Neuronal stem cell (in vitro differentiated cells): ENCODE data around the gene XPO6.

ENCODE experiments used
- DNase-seq: peaks from one replicate; pipeline ENCODE4 v3.0.0-alpha.2; 2013; ENCODE audit warnings: low spot score
- H2AFZ ChIP-seq: one replicate; pipeline ENCODE4 v1.6.1; 2013; ENCODE audit warnings: mild to moderate bottlenecking, low read length, inconsistent platforms
- H2AK5ac ChIP-seq: 2 replicates; pipeline ENCODE4 v1.6.1; 2013; ENCODE audit warnings: low read depth, mild to moderate bottlenecking, inconsistent platforms, low read length, moderate library complexity, mixed read lengths
- H2BK120ac ChIP-seq: 2 replicates; pipeline ENCODE4 v1.6.1; 2013; ENCODE audit warnings: low read depth, mild to moderate bottlenecking, inconsistent platforms, low read length, moderate library complexity, mixed read lengths
- H2BK12ac ChIP-seq: one replicate; pipeline ENCODE4 v1.6.1; 2013; ENCODE audit warnings: low read length, inconsistent platforms
- H2BK15ac ChIP-seq: 2 replicates; pipeline ENCODE4 v1.6.1; 2013; ENCODE audit warnings: mild to moderate bottlenecking, low read length, inconsistent platforms, mixed read lengths
- H2BK5ac ChIP-seq: one replicate; pipeline ENCODE4 v1.6.1; 2013; ENCODE audit warnings: inconsistent platforms, mild to moderate bottlenecking, low read length, moderate library complexity
- H3K14ac ChIP-seq: one replicate; pipeline ENCODE4 v1.6.1; 2013; ENCODE audit warnings: low read length, inconsistent platforms
- H3K18ac ChIP-seq: 2 replicates; pipeline ENCODE4 v1.6.1; 2013; ENCODE audit warnings: low read length, inconsistent platforms
- H3K23ac ChIP-seq: 2 replicates; pipeline ENCODE4 v1.6.1; 2013; ENCODE audit warnings: low read depth, mild to moderate bottlenecking, mixed read lengths, low read length, inconsistent platforms; ENCODE audit not compliant: poor library complexity
- H3K27ac ChIP-seq: replicated peaks from 3 replicates; pipeline ENCODE4 v1.5.1; 2013; ENCODE audit warnings: low read length, inconsistent platforms
- H3K27me3 ChIP-seq, 3 experiments: 2 replicates each; pipeline ENCODE4 v1.6.1; 2013; ENCODE audit warnings: low read length in 3 of 3, mild to moderate bottlenecking in 2 of 3, inconsistent platforms in 1 of 3, low read depth in 1 of 3, mixed read lengths in 1 of 3, moderate library complexity in 1 of 3; ENCODE audit not compliant: control insufficient read depth in 3 of 3, insufficient read depth in 3 of 3
- H3K36me3 ChIP-seq, 2 donors: replicated peaks in 1 of 2; 2 replicates each; pipeline ENCODE4 v1.6.1; 2013; ENCODE audit warnings: low read length in 2 of 2; ENCODE audit not compliant: control insufficient read depth in 2 of 2, insufficient read depth in 2 of 2
- H3K4ac ChIP-seq: 2 replicates; pipeline ENCODE4 v1.6.1; 2013; ENCODE audit warnings: inconsistent platforms, mild to moderate bottlenecking, low read length, moderate library complexity
- H3K4me1 ChIP-seq, 2 donors: 1 replicate in 1 of 2; 2 replicates in 1 of 2; pipeline ENCODE4 v1.6.1; 2013; ENCODE audit warnings: low read length in 2 of 2, low read depth in 1 of 2; ENCODE audit not compliant: control insufficient read depth in 2 of 2, insufficient read depth in 1 of 2
- H3K4me2 ChIP-seq: one replicate; pipeline ENCODE4 v1.6.1; 2013; ENCODE audit warnings: mild to moderate bottlenecking, low read length, inconsistent platforms; ENCODE audit not compliant: insufficient read depth, poor library complexity, severe bottlenecking
- H3K4me3 ChIP-seq, 2 donors: 2 replicates each; pipeline ENCODE4 v1.5.1; 2013; ENCODE audit warnings: low read length in 2 of 2, mild to moderate bottlenecking in 2 of 2, inconsistent platforms in 1 of 2, moderate library complexity in 1 of 2
- H3K79me1 ChIP-seq: one replicate; pipeline ENCODE4 v1.6.1; 2013; ENCODE audit warnings: low read depth, mild to moderate bottlenecking, inconsistent platforms, low read length, moderate library complexity
- H3K9ac ChIP-seq: one replicate; pipeline ENCODE4 v1.6.1; 2013; ENCODE audit warnings: mild to moderate bottlenecking, low read depth, low read length, inconsistent platforms; ENCODE audit not compliant: poor library complexity
- H3K9me3 ChIP-seq, 2 donors: replicated peaks in 1 of 2; 2 replicates each; pipeline versions ENCODE3 to v1.6.1; 2013; ENCODE audit warnings: low read length in 2 of 2, mild to moderate bottlenecking in 2 of 2, inconsistent platforms in 1 of 2, low read depth in 1 of 2, mixed read lengths in 1 of 2, moderate library complexity in 1 of 2; ENCODE audit not compliant: control insufficient read depth in 2 of 2, insufficient read depth in 1 of 2
- H4K8ac ChIP-seq: one replicate; pipeline ENCODE4 v1.6.1; 2013; ENCODE audit warnings: low read depth, mild to moderate bottlenecking, inconsistent platforms, low read length, moderate library complexity
- H4K91ac ChIP-seq: one replicate; pipeline ENCODE4 v1.6.1; 2013; ENCODE audit warnings: low read length, low read depth, mild to moderate bottlenecking, inconsistent platforms; ENCODE audit not compliant: poor library complexity
- WGBS, 2 donors: extraction: QIAGEN DNeasy Blood & Tissue Kit; methylation state at CpG; one replicate each; pipeline ENCODE4 v1.1.7; 2013; ENCODE audit warnings: missing lambda C conversion rate in 2 of 2, mixed read lengths in 1 of 2; ENCODE audit not compliant: insufficient read length in 2 of 2, insufficient replicate concordance in 1 of 2; ENCODE audit errors: extremely low coverage in 2 of 2; 5-methylcytosine and 5-hydroxymethylcytosine counted together

Gene XPO6

GRCh38 chr16:28210979-28211588, 681 bp downstream of the XPO6 start:
- Histone ChIP-seq H2AFZ (peak overlapping the region; percentile 69), H3K27me3 (no peaks in the 10 kb centered on the region), H3K4ac (no peak overlapping the region), H3K79me1 (peaks cover 8% of the 10 kb centered on the region), H3K4me3 (peak overlapping the region; percentile 65 to 91), H3K4me2 (peak overlapping the region; percentile 84), H2BK5ac (peak overlapping the region; percentile 83), H3K4me1 (peaks cover 7% of the 10 kb centered on the region in 2 donors), H3K27ac (no peak overlapping the region), H4K8ac (no peak overlapping the region), H4K91ac (no peak overlapping the region), H3K36me3 (peaks cover 4 to 45% of the 10 kb centered on the region in 2 donors), H2BK15ac (no peak overlapping the region), H2AK5ac (peak overlapping the region; percentile 5), H2BK12ac (no peak overlapping the region), H3K23ac (no peak overlapping the region), H2BK120ac (no peak overlapping the region), H3K18ac (peak overlapping the region; percentile 77), H3K9me3 (no peaks in the 10 kb centered on the region), H3K9ac (peak overlapping the region; percentile 91), H3K14ac (no peak overlapping the region)
- DNase-seq = peak; percentile 11
- WGBS, 2 donors = no CpG with 5 or more reads among the region's 33 CpGs

GRCh38 chr16:28210264-28210663, 1.5 kb downstream of the XPO6 start:
- Histone ChIP-seq H2AFZ (no peak overlapping the region), H3K27me3 (no peaks in the 10 kb centered on the region), H2BK5ac (no peak overlapping the region), H2AK5ac (no peak overlapping the region), H3K23ac (no peak overlapping the region), H3K4me2 (no peak overlapping the region), H3K18ac (no peak overlapping the region), H3K79me1 (peaks cover 8% of the 10 kb centered on the region), H4K8ac (no peak overlapping the region), H3K36me3 (peaks cover 5 to 53% of the 10 kb centered on the region in 2 donors), H3K9me3 (no peaks in the 10 kb centered on the region), H3K4me3 (peak overlapping the region in 1 of 2 donors; percentile 65), H3K9ac (no peak overlapping the region), H3K4me1 (peaks cover 7% of the 10 kb centered on the region in 2 donors), H3K14ac (no peak overlapping the region), H2BK12ac (no peak overlapping the region), H4K91ac (no peak overlapping the region), H3K4ac (no peak overlapping the region), H2BK15ac (no peak overlapping the region), H2BK120ac (no peak overlapping the region), H3K27ac (no peak overlapping the region)
- DNase-seq = no peak
- no CpG with 5 or more reads among the region's 5 CpGs for WGBS, 2 donors

- DNase-seq = no peak
- Histone ChIP-seq H3K4me3 (no peak overlapping the region), H3K79me1 (peaks cover 8% of the 10 kb centered on the region), H3K4me1 (peaks cover 7% of the 10 kb centered on the region in 2 donors), H3K18ac (no peak overlapping the region), H2AK5ac (no peak overlapping the region), H3K27ac (no peak overlapping the region), H3K9me3 (no peaks in the 10 kb centered on the region), H3K27me3 (no peaks in the 10 kb centered on the region), H3K4ac (no peak overlapping the region), H2BK15ac (no peak overlapping the region), H3K9ac (no peak overlapping the region), H4K8ac (no peak overlapping the region), H3K14ac (no peak overlapping the region), H3K36me3 (peaks cover 11 to 68% of the 10 kb centered on the region in 2 donors), H3K4me2 (no peak overlapping the region), H2BK120ac (no peak overlapping the region), H2AFZ (no peak overlapping the region), H4K91ac (no peak overlapping the region), H2BK12ac (no peak overlapping the region), H2BK5ac (no peak overlapping the region), H3K23ac (no peak overlapping the region)
- no CpG with 5 or more reads among the region's 4 CpGs for WGBS, 2 donors
These were observed 2.9 kb downstream of the XPO6 start for GRCh38 chr16:28208824-28209223.

GRCh38 chr16:28208131-28208530, 3.6 kb downstream of the XPO6 start:
- Histone ChIP-seq H4K91ac (no peak overlapping the region), H2BK120ac (no peak overlapping the region), H3K36me3 (peaks cover 13 to 75% of the 10 kb centered on the region in 2 donors), H3K9me3 (no peaks in the 10 kb centered on the region), H2BK15ac (no peak overlapping the region), H3K9ac (no peak overlapping the region), H3K4me1 (peaks cover 7% of the 10 kb centered on the region in 2 donors), H3K4me3 (no peak overlapping the region), H3K14ac (no peak overlapping the region), H2AFZ (no peak overlapping the region), H2BK5ac (no peak overlapping the region), H3K27me3 (no peaks in the 10 kb centered on the region), H2BK12ac (no peak overlapping the region), H4K8ac (no peak overlapping the region), H3K4ac (no peak overlapping the region), H3K79me1 (peaks cover 8% of the 10 kb centered on the region), H3K27ac (no peak overlapping the region), H3K18ac (no peak overlapping the region), H3K4me2 (peak overlapping the region; percentile 12), H3K23ac (no peak overlapping the region), H2AK5ac (no peak overlapping the region)
- DNase-seq = no peak
- WGBS, 2 donors = no CpG with 5 or more reads among the region's 4 CpGs
